GM23338 (cell line): ENCODE data around the gene RYR1.

ENCODE experiments used
- CREB1 ChIP-seq: fragments of 250-450 bp; sonication (Bioruptor Pico); IDR thresholded peaks from 2 replicates; pipeline ENCODE4 v1.5.0; 2020; ENCODE audit warnings: low read depth, mild to moderate bottlenecking, moderate library complexity
- EZH2 ChIP-seq: fragments of 200-600 bp; sonication (generic); IDR thresholded peaks from one replicate; pipeline ENCODE4 v1.8.0; 2017; ENCODE audit warnings: antibody characterized with exemption, mild to moderate bottlenecking, low read depth; ENCODE audit not compliant: unreplicated experiment
- EZH2phosphoT487 ChIP-seq: fragments of 200-600 bp; sonication (generic); IDR thresholded peaks from one replicate; pipeline ENCODE4 v1.8.1; 2018; ENCODE audit warnings: antibody characterized with exemption; ENCODE audit not compliant: unreplicated experiment
- JUNB ChIP-seq: IDR thresholded peaks from one replicate; pipeline ENCODE4 v1.6.1; 2016; ENCODE audit warnings: antibody characterized with exemption; ENCODE audit not compliant: unreplicated experiment
- POLR2AphosphoS5 ChIP-seq: IDR thresholded peaks from 2 replicates; pipeline ENCODE4 v1.6.1; 2016; ENCODE audit warnings: antibody characterized with exemption, low read depth
- STAT1 ChIP-seq: IDR thresholded peaks from one replicate; pipeline ENCODE4 v1.6.1; 2016; ENCODE audit warnings: antibody characterized with exemption; ENCODE audit not compliant: unreplicated experiment
- TF ChIP-seq, protein P1 (sequence below), 2 experiments: fragments of 200-600 bp in 1 of 2; sonication (generic) in 1 of 2; conservative IDR thresholded peaks; 2 replicates each; pipeline versions ENCODE4 v1.5.1 to v1.6.1; 2016 to 2017; ENCODE audit warnings: antibody characterized with exemption in 2 of 2, low read depth in 2 of 2, mild to moderate bottlenecking in 2 of 2, moderate library complexity in 1 of 2

DNA sequence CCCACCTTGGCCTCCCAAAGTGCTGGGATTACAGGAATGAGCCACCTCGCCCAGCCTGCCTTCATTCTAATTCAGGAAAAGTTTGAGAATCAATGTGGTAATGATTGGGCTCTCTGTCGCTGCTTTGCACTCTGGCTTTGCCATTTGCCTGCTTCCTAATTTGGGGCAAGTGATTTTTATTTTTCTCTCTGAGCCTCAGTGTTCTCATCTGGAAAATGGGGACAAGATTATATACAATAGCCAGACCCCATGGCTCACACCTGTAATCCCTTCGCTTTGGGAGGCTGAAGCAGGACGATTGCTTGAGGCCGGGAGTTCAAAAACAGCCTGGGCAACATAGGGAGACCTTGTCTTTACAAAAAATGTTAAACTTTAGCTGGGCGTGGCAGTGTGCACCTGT lies 3.8 kb downstream of the RYR1 start:
- TF ChIP-seq, protein P1, sequence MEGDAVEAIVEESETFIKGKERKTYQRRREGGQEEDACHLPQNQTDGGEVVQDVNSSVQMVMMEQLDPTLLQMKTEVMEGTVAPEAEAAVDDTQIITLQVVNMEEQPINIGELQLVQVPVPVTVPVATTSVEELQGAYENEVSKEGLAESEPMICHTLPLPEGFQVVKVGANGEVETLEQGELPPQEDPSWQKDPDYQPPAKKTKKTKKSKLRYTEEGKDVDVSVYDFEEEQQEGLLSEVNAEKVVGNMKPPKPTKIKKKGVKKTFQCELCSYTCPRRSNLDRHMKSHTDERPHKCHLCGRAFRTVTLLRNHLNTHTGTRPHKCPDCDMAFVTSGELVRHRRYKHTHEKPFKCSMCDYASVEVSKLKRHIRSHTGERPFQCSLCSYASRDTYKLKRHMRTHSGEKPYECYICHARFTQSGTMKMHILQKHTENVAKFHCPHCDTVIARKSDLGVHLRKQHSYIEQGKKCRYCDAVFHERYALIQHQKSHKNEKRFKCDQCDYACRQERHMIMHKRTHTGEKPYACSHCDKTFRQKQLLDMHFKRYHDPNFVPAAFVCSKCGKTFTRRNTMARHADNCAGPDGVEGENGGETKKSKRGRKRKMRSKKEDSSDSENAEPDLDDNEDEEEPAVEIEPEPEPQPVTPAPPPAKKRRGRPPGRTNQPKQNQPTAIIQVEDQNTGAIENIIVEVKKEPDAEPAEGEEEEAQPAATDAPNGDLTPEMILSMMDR (conservative IDR thresholded peaks at IDR 0.05; ENCODE audit: low read depth in 2 of 2), result no peak
- TF ChIP-seq STAT1 (no peak), EZH2 (no peak), JUNB (no peak), POLR2AphosphoS5 (no peak), CREB1 (CRISPR knock-in tag) (no peak), EZH2phosphoT487 (no peak)
